ENCODE measurements around the gene ZNF382. TPM values are rescaled to one million over a fixed set of nuclear protein-coding genes. Genes with fewer than 3 reads are reported as not detected.

ZNF382 gene
- polyA plus RNA-seq, 1 of the 3 experiments (the other 2 are of a cell fraction): 2.3 TPM

DNA sequence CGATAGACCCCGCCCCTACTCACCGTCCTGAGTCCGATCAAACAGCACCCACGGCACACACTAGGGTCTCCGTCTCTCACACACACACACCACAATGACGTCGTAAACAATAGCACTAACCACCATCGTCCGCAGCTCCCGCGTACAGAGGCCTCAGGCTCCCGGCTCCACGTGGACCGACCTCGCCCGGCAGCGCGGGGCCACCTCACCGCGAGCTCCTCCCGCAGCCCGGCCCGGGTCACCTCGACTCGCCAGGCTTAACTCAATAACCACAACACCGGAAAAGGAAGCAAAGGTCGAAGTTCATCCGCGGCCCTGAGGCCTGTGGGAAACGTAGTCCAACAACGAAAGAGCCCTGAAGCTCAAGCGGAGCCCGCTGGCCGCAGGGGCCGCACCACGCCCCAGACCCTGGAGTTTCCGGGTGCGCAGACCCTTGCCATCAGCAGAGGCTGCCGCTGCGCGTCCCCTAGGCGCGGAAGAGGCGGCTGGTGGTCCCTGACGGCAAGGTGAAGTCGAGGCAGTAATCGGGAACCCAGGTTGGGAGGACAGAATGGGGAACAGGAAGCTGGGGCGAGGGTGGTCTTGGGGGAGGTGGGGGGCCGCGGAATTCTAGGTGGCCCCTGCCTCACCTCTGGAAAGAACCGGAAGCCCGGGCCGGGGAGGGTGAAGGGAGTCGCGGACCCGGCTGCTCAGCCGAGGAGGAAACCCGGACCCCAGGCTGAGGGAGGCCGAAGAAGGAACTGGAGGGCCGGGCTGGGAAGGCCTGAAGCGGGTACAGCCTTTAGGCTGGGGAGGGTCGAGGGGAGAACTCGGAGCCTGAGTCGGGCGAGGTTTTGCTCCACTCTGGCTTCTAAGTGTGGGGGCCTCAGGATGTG lies 31.9 kb upstream of the ZNF382 start, which contains the start of gene ZNF529:
ZNF529 (minus strand) TSS at position 273 of the 875 bp plus-strand sequence. CDS start 946 bp downstream, outside the sequence.
- 2% methylated on average over 38 of the region's 66 CpGs for WGBS (ENCODE audit: low lambda C conversion rate)
- no peaks in the 10 kb centered on the region for H3K9me3 ChIP-seq
- H3K4me1 ChIP-seq (ENCODE audit: control insufficient read depth in 1 of 2, insufficient read depth in 2 of 2, low read depth in 1 of 2, low read length in 1 of 2): peaks cover 0 to 6% of the 10 kb centered on the region in 2 experiments; a peak in 3 of 4 replicates
- H3K9me2 ChIP-seq: no peaks in the 10 kb centered on the region
- peak within 1 kb of the TSS; percentile 71 to 79 for H3K27ac ChIP-seq (ENCODE audit: low read depth in 2 of 2, low read length in 1 of 2)
- ChIA-PET POLR2A (interaction anchor here (0.8 to 2.7 kb wide), 12 partner anchors 9 to 358 kb away, joined by 3 to 21 read pairs (median 4); partner anchors contain the start of genes ZFP14, ZNF260, ZNF345 and ZNF382), CTCF (no interaction called here)
- H3K9ac ChIP-seq: peak within 1 kb of the TSS; percentile 91
- H3K27me3 ChIP-seq (ENCODE audit: insufficient read depth): no peaks in the 10 kb centered on the region
- peak within 1 kb of the TSS; percentile 77 for H3K4me2 ChIP-seq
- H4K20me1 ChIP-seq (ENCODE audit: insufficient read depth): no peaks in the 10 kb centered on the region
- peaks cover 81% of the 10 kb centered on the region for H3K79me2 ChIP-seq (ENCODE audit: insufficient read depth)
- peak within 1 kb of the TSS; percentile 97 for H2AFZ ChIP-seq (ENCODE audit: low read depth)
- H3K36me3 ChIP-seq (replicated peaks in 1 of 2; ENCODE audit: control insufficient read depth in 1 of 2, insufficient read depth in 2 of 2, low read length in 1 of 2): peaks cover 10 to 59% of the 10 kb centered on the region in 2 experiments
- H3K4me3 ChIP-seq (ENCODE audit: low read depth in 2 of 2, low read length in 1 of 2): peak within 1 kb of the TSS; percentile 81 to 99
- H3F3A ChIP-seq (replicated peaks; ENCODE audit: insufficient read depth): peaks cover 9% of the 10 kb centered on the region
- peak; percentile 94 for DNase-seq
- TF ChIP-seq RCOR1 (IDR thresholded peaks at IDR 0.05; ENCODE audit: low read length) (no peak), RFX5 (IDR thresholded peaks at IDR 0.05; ENCODE audit: low read length) (no peak), TCF12 (IDR thresholded peaks at IDR 0.05) (no peak; the same call in 1 of the 2 replicates), GABPA (IDR thresholded peaks at IDR 0.05; ENCODE audit: low read depth) (peak; percentile 96), POLR2AphosphoS5 (IDR thresholded peaks at IDR 0.05; ENCODE audit: low read depth, low read length) (peak; percentile 94), EZH2phosphoT487 (IDR thresholded peaks at IDR 0.05; ENCODE audit: borderline replicate concordance, low read depth) (no peak), FOSL2 (IDR thresholded peaks at IDR 0.05; ENCODE audit: borderline replicate concordance, low read depth) (no peak), MXI1 (IDR thresholded peaks at IDR 0.05; ENCODE audit: low read depth, low read length) (peak; percentile 97), ELF1 (IDR thresholded peaks at IDR 0.05) (peak; percentile 80), YY1 (IDR thresholded peaks at IDR 0.05; ENCODE audit: low read depth) (peak; percentile 34; the same call in 1 of the 2 replicates), SIN3A (IDR thresholded peaks at IDR 0.05; ENCODE audit: borderline replicate concordance, low read depth, low read length) (peak; percentile 89; the same call in 1 of the 2 replicates), SMC3 (IDR thresholded peaks at IDR 0.05; ENCODE audit: low read depth, low read length) (no peak), CHD2 (IDR thresholded peaks at IDR 0.05; ENCODE audit: low read length, partially characterized antibody) (peak; percentile 96), FOXJ3 (CRISPR knock-in tag; IDR thresholded peaks at IDR 0.05) (no peak; the same call in 1 of the 2 replicates), MEF2A (IDR thresholded peaks at IDR 0.05; ENCODE audit: borderline replicate concordance, low read depth) (no peak), NRF1 (IDR thresholded peaks at IDR 0.05; ENCODE audit: low read depth, low read length) (no peak), RAD21 (IDR thresholded peaks at IDR 0.05; ENCODE audit: low read length) (no peak; the same call in 1 of the 2 replicates), TEAD4 (IDR thresholded peaks at IDR 0.05; ENCODE audit: borderline replicate concordance, insufficient read depth) (no peak)
- TF ChIP-seq, protein P1, sequence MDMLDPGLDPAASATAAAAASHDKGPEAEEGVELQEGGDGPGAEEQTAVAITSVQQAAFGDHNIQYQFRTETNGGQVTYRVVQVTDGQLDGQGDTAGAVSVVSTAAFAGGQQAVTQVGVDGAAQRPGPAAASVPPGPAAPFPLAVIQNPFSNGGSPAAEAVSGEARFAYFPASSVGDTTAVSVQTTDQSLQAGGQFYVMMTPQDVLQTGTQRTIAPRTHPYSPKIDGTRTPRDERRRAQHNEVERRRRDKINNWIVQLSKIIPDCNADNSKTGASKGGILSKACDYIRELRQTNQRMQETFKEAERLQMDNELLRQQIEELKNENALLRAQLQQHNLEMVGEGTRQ (IDR thresholded peaks at IDR 0.05; ENCODE audit: borderline replicate concordance, low read depth, low read length): no peak
- TF ChIP-seq, protein P2, sequence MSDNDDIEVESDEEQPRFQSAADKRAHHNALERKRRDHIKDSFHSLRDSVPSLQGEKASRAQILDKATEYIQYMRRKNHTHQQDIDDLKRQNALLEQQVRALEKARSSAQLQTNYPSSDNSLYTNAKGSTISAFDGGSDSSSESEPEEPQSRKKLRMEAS (IDR thresholded peaks at IDR 0.05; ENCODE audit: low read depth): peak; percentile 97
- TF ChIP-seq, protein P3, sequence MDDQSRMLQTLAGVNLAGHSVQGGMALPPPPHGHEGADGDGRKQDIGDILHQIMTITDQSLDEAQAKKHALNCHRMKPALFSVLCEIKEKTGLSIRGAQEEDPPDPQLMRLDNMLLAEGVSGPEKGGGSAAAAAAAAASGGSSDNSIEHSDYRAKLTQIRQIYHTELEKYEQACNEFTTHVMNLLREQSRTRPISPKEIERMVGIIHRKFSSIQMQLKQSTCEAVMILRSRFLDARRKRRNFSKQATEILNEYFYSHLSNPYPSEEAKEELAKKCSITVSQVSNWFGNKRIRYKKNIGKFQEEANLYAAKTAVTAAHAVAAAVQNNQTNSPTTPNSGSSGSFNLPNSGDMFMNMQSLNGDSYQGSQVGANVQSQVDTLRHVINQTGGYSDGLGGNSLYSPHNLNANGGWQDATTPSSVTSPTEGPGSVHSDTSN (IDR thresholded peaks at IDR 0.05): no peak
- TF ChIP-seq, protein P4, sequence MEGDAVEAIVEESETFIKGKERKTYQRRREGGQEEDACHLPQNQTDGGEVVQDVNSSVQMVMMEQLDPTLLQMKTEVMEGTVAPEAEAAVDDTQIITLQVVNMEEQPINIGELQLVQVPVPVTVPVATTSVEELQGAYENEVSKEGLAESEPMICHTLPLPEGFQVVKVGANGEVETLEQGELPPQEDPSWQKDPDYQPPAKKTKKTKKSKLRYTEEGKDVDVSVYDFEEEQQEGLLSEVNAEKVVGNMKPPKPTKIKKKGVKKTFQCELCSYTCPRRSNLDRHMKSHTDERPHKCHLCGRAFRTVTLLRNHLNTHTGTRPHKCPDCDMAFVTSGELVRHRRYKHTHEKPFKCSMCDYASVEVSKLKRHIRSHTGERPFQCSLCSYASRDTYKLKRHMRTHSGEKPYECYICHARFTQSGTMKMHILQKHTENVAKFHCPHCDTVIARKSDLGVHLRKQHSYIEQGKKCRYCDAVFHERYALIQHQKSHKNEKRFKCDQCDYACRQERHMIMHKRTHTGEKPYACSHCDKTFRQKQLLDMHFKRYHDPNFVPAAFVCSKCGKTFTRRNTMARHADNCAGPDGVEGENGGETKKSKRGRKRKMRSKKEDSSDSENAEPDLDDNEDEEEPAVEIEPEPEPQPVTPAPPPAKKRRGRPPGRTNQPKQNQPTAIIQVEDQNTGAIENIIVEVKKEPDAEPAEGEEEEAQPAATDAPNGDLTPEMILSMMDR (IDR thresholded peaks at IDR 0.05): no peak
- TF ChIP-seq, protein P5, sequence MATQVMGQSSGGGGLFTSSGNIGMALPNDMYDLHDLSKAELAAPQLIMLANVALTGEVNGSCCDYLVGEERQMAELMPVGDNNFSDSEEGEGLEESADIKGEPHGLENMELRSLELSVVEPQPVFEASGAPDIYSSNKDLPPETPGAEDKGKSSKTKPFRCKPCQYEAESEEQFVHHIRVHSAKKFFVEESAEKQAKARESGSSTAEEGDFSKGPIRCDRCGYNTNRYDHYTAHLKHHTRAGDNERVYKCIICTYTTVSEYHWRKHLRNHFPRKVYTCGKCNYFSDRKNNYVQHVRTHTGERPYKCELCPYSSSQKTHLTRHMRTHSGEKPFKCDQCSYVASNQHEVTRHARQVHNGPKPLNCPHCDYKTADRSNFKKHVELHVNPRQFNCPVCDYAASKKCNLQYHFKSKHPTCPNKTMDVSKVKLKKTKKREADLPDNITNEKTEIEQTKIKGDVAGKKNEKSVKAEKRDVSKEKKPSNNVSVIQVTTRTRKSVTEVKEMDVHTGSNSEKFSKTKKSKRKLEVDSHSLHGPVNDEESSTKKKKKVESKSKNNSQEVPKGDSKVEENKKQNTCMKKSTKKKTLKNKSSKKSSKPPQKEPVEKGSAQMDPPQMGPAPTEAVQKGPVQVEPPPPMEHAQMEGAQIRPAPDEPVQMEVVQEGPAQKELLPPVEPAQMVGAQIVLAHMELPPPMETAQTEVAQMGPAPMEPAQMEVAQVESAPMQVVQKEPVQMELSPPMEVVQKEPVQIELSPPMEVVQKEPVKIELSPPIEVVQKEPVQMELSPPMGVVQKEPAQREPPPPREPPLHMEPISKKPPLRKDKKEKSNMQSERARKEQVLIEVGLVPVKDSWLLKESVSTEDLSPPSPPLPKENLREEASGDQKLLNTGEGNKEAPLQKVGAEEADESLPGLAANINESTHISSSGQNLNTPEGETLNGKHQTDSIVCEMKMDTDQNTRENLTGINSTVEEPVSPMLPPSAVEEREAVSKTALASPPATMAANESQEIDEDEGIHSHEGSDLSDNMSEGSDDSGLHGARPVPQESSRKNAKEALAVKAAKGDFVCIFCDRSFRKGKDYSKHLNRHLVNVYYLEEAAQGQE (IDR thresholded peaks at IDR 0.05; ENCODE audit: low read depth, low read length): no peak
